ENCODE results near the gene NISCH.

The NISCH gene

GRCh38 chr3:52429031-52429430, 26.4 kb upstream of the NISCH start:
- TF ChIP-seq CTCF (IDR thresholded peaks at IDR 0.05; ENCODE audit: low read depth, low read length, poor library complexity, severe bottlenecking) (no peak), EZH2phosphoT487 (IDR thresholded peaks at IDR 0.05; ENCODE audit: borderline replicate concordance, low read length) (no peak)

GRCh38 chr3:52429779-52430415, 25.5 kb upstream of the NISCH start:
- Histone ChIP-seq H3K4me3 (ENCODE audit: low read length) (no peak overlapping the region), H3K9me2 (replicated peaks; ENCODE audit: control insufficient read depth, low read length) (no peaks in the 10 kb centered on the region), H3K27me3 (ENCODE audit: control insufficient read depth, low read length) (peaks cover 26% of the 10 kb centered on the region), H3K9me3 (ENCODE audit: control insufficient read depth, insufficient read depth, low read length) (no peaks in the 10 kb centered on the region), H3K4me2 (ENCODE audit: low read length) (no peak overlapping the region), H4K20me1 (ENCODE audit: control insufficient read depth, insufficient read depth, low read depth, low read length) (no peaks in the 10 kb centered on the region), H3K4me1 (ENCODE audit: control insufficient read depth, low read length) (no peaks in the 10 kb centered on the region), H3K27ac (ENCODE audit: low read depth, low read length) (no peak overlapping the region), H3K36me3 (ENCODE audit: control insufficient read depth, low read length) (no peaks in the 10 kb centered on the region), H3F3A (ENCODE audit: control insufficient read depth, insufficient read depth) (no peaks in the 10 kb centered on the region), H3K79me2 (ENCODE audit: control insufficient read depth, low read length) (no peaks in the 10 kb centered on the region)
- no peak for TF ChIP-seq EZH2phosphoT487 (IDR thresholded peaks at IDR 0.05; ENCODE audit: borderline replicate concordance, low read length)
- TF ChIP-seq CTCF (IDR thresholded peaks at IDR 0.05; ENCODE audit: low read depth, low read length, poor library complexity, severe bottlenecking): no peak

More at GRCh38 chr3:52429031-52429430, 26.4 kb upstream of the NISCH start:
- Histone ChIP-seq H3K9me3 (ENCODE audit: control insufficient read depth, insufficient read depth, low read length) (no peaks in the 10 kb centered on the region), H3K4me1 (ENCODE audit: control insufficient read depth, low read length) (no peaks in the 10 kb centered on the region), H3K9me2 (replicated peaks; ENCODE audit: control insufficient read depth, low read length) (no peaks in the 10 kb centered on the region), H3K27ac (ENCODE audit: low read depth, low read length) (no peak overlapping the region), H3K36me3 (ENCODE audit: control insufficient read depth, low read length) (no peaks in the 10 kb centered on the region), H3F3A (ENCODE audit: control insufficient read depth, insufficient read depth) (no peaks in the 10 kb centered on the region), H3K4me2 (ENCODE audit: low read length) (no peak overlapping the region), H3K27me3 (ENCODE audit: control insufficient read depth, low read length) (peaks cover 20% of the 10 kb centered on the region), H3K79me2 (ENCODE audit: control insufficient read depth, low read length) (no peaks in the 10 kb centered on the region), H3K4me3 (ENCODE audit: low read length) (no peak overlapping the region), H4K20me1 (ENCODE audit: control insufficient read depth, insufficient read depth, low read depth, low read length) (no peaks in the 10 kb centered on the region)

- no peaks in the 10 kb centered on the region for H3K4me1 ChIP-seq (ENCODE audit: control insufficient read depth, low read length)
- H3K36me3 ChIP-seq (ENCODE audit: control insufficient read depth, low read length): no peaks in the 10 kb centered on the region
- H3K27ac ChIP-seq (ENCODE audit: low read depth, low read length): no peak overlapping the region
- no peaks in the 10 kb centered on the region for H3F3A ChIP-seq (ENCODE audit: control insufficient read depth, insufficient read depth)
- no peaks in the 10 kb centered on the region for H3K9me2 ChIP-seq (replicated peaks; ENCODE audit: control insufficient read depth, low read length)
- no peaks in the 10 kb centered on the region for H3K79me2 ChIP-seq (ENCODE audit: control insufficient read depth, low read length)
- H3K9me3 ChIP-seq (ENCODE audit: control insufficient read depth, insufficient read depth, low read length): no peaks in the 10 kb centered on the region
- TF ChIP-seq CTCF (IDR thresholded peaks at IDR 0.05; ENCODE audit: low read depth, low read length, poor library complexity, severe bottlenecking) (no peak), EZH2phosphoT487 (IDR thresholded peaks at IDR 0.05; ENCODE audit: borderline replicate concordance, low read length) (no peak)
- no peak overlapping the region for H3K4me3 ChIP-seq (ENCODE audit: low read length)
- H3K4me2 ChIP-seq (ENCODE audit: low read length): no peak overlapping the region
- peaks cover 23% of the 10 kb centered on the region for H3K27me3 ChIP-seq (ENCODE audit: control insufficient read depth, low read length)
- H4K20me1 ChIP-seq (ENCODE audit: control insufficient read depth, insufficient read depth, low read depth, low read length): no peaks in the 10 kb centered on the region
Observed at GRCh38 chr3:52430416-52430810, 25.0 kb upstream of the NISCH start.

All from DOHH2 (cell line).